Measurements from ENCODE around the gene RNF166. TPM values are rescaled to one million over a fixed set of nuclear protein-coding genes. Genes with fewer than 3 reads are reported as not detected.
A peak's percentile ranks its signal among the peaks of the same experiment; 100 is the strongest.

RNF166 gene
- total and polyA plus RNA-seq, 2 of the 13 experiments (the other 11 are each of a cell fraction or from before 2014, with no cell fraction given) = 21.4 to 23.0 TPM

DNA sequence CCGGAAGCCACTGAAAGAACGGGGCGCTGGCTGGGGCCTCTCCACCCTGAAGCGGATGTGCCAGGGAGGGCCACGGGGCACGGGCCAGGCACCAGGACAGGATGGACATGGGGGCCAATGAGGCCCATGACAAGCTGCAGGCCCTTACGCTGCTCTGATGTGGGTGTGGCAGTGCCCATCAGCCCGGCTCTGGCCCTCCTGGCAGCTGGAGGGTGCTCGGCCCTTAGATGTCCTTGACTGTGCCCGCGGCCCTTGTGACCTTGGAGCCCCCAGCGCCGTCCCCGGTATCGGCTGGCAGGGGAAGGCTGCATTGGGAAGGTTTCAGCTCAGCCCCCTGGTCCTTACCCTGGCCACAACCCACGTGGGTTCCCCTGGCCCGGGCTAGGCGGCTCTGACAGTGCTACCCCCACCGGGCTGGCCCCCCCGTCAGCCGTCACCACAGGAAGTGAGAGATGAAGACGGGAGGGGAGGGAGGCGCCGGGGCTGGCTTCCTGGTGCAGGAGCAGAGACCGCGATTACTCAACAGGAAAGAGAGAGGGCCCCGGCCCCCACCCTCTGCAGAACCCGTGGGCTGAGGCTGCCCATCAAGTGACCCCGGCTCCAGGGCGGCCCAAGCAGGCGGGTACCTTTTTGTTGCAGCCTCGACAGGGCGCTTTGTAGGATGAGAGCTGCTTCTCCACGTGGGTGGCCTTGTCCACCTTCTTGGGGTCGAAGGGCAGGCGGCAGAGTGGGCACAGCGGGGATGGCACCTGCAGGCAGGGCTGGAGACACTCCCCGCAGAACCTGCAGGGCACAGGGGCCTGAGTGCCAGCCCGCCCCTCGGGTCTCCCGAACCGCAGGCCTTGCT is 5.3 kb downstream of the RNF166 start (continued):
- TF ChIP-seq MLXIP (CRISPR knock-in tag; IDR thresholded peaks at IDR 0.05; ENCODE audit: borderline replicate concordance) (no peak), NR2C2 (CRISPR knock-in tag; IDR thresholded peaks at IDR 0.05; ENCODE audit: borderline replicate concordance) (peak; percentile 66; the same call in 1 of the 2 replicates), AHR (CRISPR knock-in tag; IDR thresholded peaks at IDR 0.05) (0 out of 2 replicates have a peak, but pooled peaks have one; percentile 50), ZNF749 (CRISPR knock-in tag; IDR thresholded peaks at IDR 0.05; ENCODE audit: borderline replicate concordance) (no peak), SOX6 (IDR thresholded peaks at IDR 0.05) (no peak), SOX6 (CRISPR knock-in tag; IDR thresholded peaks at IDR 0.05) (peak; percentile 72), CREM (IDR thresholded peaks at IDR 0.05) (peak; percentile 77; the same call in 1 of the 2 replicates), CREM (CRISPR knock-in tag; IDR thresholded peaks at IDR 0.05) (no peak), ZNF468 (CRISPR knock-in tag; IDR thresholded peaks at IDR 0.05) (0 out of 2 replicates have a peak, but pooled peaks have one; percentile 43), MEIS1 (CRISPR knock-in tag; IDR thresholded peaks at IDR 0.05; ENCODE audit: borderline replicate concordance) (peak; percentile 91; the same call in 1 of the 2 replicates), KLF13 (CRISPR knock-in tag; IDR thresholded peaks at IDR 0.05) (no peak), ZNF484 (CRISPR knock-in tag; IDR thresholded peaks at IDR 0.05; ENCODE audit: borderline replicate concordance, low read depth) (no peak), NFAT5 (CRISPR knock-in tag; IDR thresholded peaks at IDR 0.05) (no peak), SALL1 (CRISPR knock-in tag; IDR thresholded peaks at IDR 0.05) (peak; percentile 79), TEAD3 (CRISPR knock-in tag; optimal IDR thresholded peaks at IDR 0.05; ENCODE audit: borderline replicate concordance) (no peak), ZNF569 (CRISPR knock-in tag; IDR thresholded peaks at IDR 0.05; ENCODE audit: borderline replicate concordance) (no peak), SIX4 (CRISPR knock-in tag; IDR thresholded peaks at IDR 0.05) (no peak), ZFX (CRISPR knock-in tag; IDR thresholded peaks at IDR 0.05; ENCODE audit: low read depth) (peak; percentile 65), KDM3A (CRISPR knock-in tag; IDR thresholded peaks at IDR 0.05; ENCODE audit: low read depth) (peak; percentile 87; the same call in 1 of the 2 replicates), KDM2A (CRISPR knock-in tag; IDR thresholded peaks at IDR 0.05; ENCODE audit: borderline replicate concordance, low read depth) (peak; percentile 90), ZBTB38 (CRISPR knock-in tag; IDR thresholded peaks at IDR 0.05) (peak; percentile 88)
- TF ChIP-seq, protein P1, sequence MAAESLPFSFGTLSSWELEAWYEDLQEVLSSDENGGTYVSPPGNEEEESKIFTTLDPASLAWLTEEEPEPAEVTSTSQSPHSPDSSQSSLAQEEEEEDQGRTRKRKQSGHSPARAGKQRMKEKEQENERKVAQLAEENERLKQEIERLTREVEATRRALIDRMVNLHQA (CRISPR knock-in tag; IDR thresholded peaks at IDR 0.05) = no peak
